H1 (cell line): ENCODE data around the gene LPO. TPM values are rescaled to one million over a fixed set of nuclear protein-coding genes. Genes with fewer than 3 reads are reported as not detected.

Experiments
- CTCF ChIA-PET: fragments of 300-600 bp; sonication (Branson Sonifier 250); formaldehyde crosslinking; loops from one replicate; lab custom pipeline; 2021; ENCODE audit not compliant: partially characterized antibody; lab: Charles Lee
- POLR2A ChIA-PET: fragments of 300-600 bp; sonication (Branson Sonifier 250); formaldehyde crosslinking; loops from one replicate; lab custom pipeline; 2021; ENCODE audit warnings: inconsistent platforms; ENCODE audit not compliant: partially characterized antibody; lab: Charles Lee
- DNase-seq, 2 experiments: peaks; one replicate each; pipeline versions ENCODE4 v3.0.0 to v3.0.0-alpha.2; 2010 to 2022; ENCODE audit warnings: low spot score in 2 of 2, low read depth in 1 of 2, mixed read lengths in 1 of 2
- FAIRE-seq: peaks from 2 replicates; lab custom pipeline; 2011; peaks lifted over from hg19 to GRCh38; lab: Jason Lieb, UNC
- H2AFZ ChIP-seq: 2 replicates; pipeline ENCODE4 v1.8.1; 2012; ENCODE audit warnings: low read length, inconsistent platforms
- H2AK5ac ChIP-seq: 2 replicates; pipeline ENCODE4 v1.6.1; 2013; ENCODE audit warnings: low read depth, low read length
- H2BK120ac ChIP-seq: replicated peaks from 2 replicates; pipeline ENCODE3; 2013; ENCODE audit warnings: low read depth, low read length, inconsistent platforms
- H2BK12ac ChIP-seq: 2 replicates; pipeline ENCODE4 v1.6.1; 2013; ENCODE audit warnings: low read depth, low read length
- H2BK15ac ChIP-seq: 2 replicates; pipeline ENCODE4 v1.6.1; 2013; ENCODE audit warnings: low read length
- H2BK20ac ChIP-seq: 2 replicates; pipeline ENCODE4 v1.6.1; 2013; ENCODE audit warnings: low read length
- H2BK5ac ChIP-seq: 2 replicates; pipeline ENCODE4 v1.6.1; 2013; ENCODE audit warnings: low read depth, low read length
- H3K14ac ChIP-seq: 2 replicates; pipeline ENCODE4 v1.6.1; 2013; ENCODE audit warnings: inconsistent platforms; ENCODE audit not compliant: insufficient read length
- H3K18ac ChIP-seq: 2 replicates; pipeline ENCODE4 v1.6.1; 2013; ENCODE audit warnings: low read length; ENCODE audit errors: extremely low read depth
- H3K23ac ChIP-seq: 2 replicates; pipeline ENCODE4 v1.6.1; 2013; ENCODE audit warnings: inconsistent platforms; ENCODE audit not compliant: insufficient read length
- H3K23me2 ChIP-seq: 2 replicates; pipeline ENCODE4 v1.6.1; 2013; ENCODE audit warnings: low read depth, low read length
- H3K27ac ChIP-seq: 2 replicates; pipeline ENCODE4 v1.6.1; 2011; ENCODE audit warnings: low read depth, low read length, inconsistent platforms
- H3K27me3 ChIP-seq, 4 experiments: replicated peaks in 1 of 4; 1 replicate in 1 of 4; 2 replicates in 3 of 4; pipeline versions ENCODE4 v1.6.1 to v1.8.1; 2011 to 2013; ENCODE audit warnings: low read length in 3 of 4, mild to moderate bottlenecking in 3 of 4, inconsistent platforms in 2 of 4, mixed read lengths in 2 of 4, moderate library complexity in 1 of 4; ENCODE audit not compliant: control insufficient read depth in 3 of 4, insufficient read depth in 3 of 4; ENCODE audit errors: extremely low read depth in 1 of 4
- H3K36me3 ChIP-seq, 4 experiments: 2 replicates each; pipeline versions ENCODE4 v1.6.1 to v1.8.1; 2011 to 2013; ENCODE audit warnings: mild to moderate bottlenecking in 4 of 4, low read length in 3 of 4, moderate library complexity in 2 of 4, control low read depth in 1 of 4, inconsistent platforms in 1 of 4; ENCODE audit not compliant: insufficient read depth in 4 of 4, control insufficient read depth in 2 of 4
- H3K4ac ChIP-seq: replicated peaks from 2 replicates; pipeline ENCODE3; 2013; ENCODE audit warnings: low read length, low read depth, mixed read lengths, inconsistent platforms; ENCODE audit not compliant: insufficient read length
- H3K4me1 ChIP-seq, 4 experiments: replicated peaks in 1 of 4; 1 replicate in 1 of 4; 2 replicates in 3 of 4; pipeline versions ENCODE4 v1.6.1 to v1.8.1; 2011 to 2013; ENCODE audit warnings: low read length in 3 of 4, inconsistent platforms in 2 of 4, mixed read lengths in 1 of 4; ENCODE audit not compliant: insufficient read depth in 4 of 4, control insufficient read depth in 3 of 4
- H3K4me2 ChIP-seq, 2 experiments: 2 replicates each; pipeline versions ENCODE4 v1.6.1 to v1.8.1; 2011 to 2013; ENCODE audit warnings: low read depth in 2 of 2, low read length in 2 of 2, control low read depth in 1 of 2, inconsistent platforms in 1 of 2, mild to moderate bottlenecking in 1 of 2; ENCODE audit not compliant: insufficient read depth in 1 of 2
- H3K4me3 ChIP-seq, 4 experiments: fragments of 200-600, 300-600 bp in 1 of 4; sonication (generic), shearing (Covaris generic), sonication (Bioruptor Twin) in 1 of 4; 2 replicates each; pipeline versions ENCODE4 v1.5.1 to v1.8.1; 2011 to 2016; ENCODE audit warnings: low read length in 4 of 4, low read depth in 3 of 4, control low read depth in 2 of 4, inconsistent platforms in 2 of 4, mild to moderate bottlenecking in 2 of 4, mixed read lengths in 1 of 4, moderate library complexity in 1 of 4; ENCODE audit not compliant: insufficient read depth in 2 of 4; ENCODE audit errors: extremely low read depth in 1 of 4
- H3K56ac ChIP-seq: replicated peaks from 2 replicates; pipeline ENCODE3; 2013; ENCODE audit warnings: low read depth, mild to moderate bottlenecking, mixed read lengths, low read length, inconsistent platforms; ENCODE audit not compliant: insufficient read length
- H3K79me1 ChIP-seq: 2 replicates; pipeline ENCODE4 v1.6.1; 2013; ENCODE audit warnings: low read depth, low read length, control low read depth
- H3K79me2 ChIP-seq, 2 experiments: 2 replicates each; pipeline versions ENCODE4 v1.6.1 to v1.8.1; 2012 to 2013; ENCODE audit warnings: low read length in 2 of 2, mild to moderate bottlenecking in 2 of 2, inconsistent platforms in 1 of 2; ENCODE audit not compliant: insufficient read depth in 2 of 2, control insufficient read depth in 1 of 2
- H3K9ac ChIP-seq, 4 experiments: replicated peaks in 1 of 4; 1 replicate in 1 of 4; 2 replicates in 3 of 4; pipeline versions ENCODE4 v1.6.1 to v1.8.1; 2011 to 2013; ENCODE audit warnings: low read depth in 3 of 4, low read length in 3 of 4, control low read depth in 2 of 4, mild to moderate bottlenecking in 2 of 4, moderate library complexity in 2 of 4, inconsistent platforms in 1 of 4; ENCODE audit errors: extremely low read depth in 1 of 4
- H3K9me3 ChIP-seq, 2 experiments: 2 replicates each; pipeline versions ENCODE4 v1.6.1 to v1.8.1; 2012 to 2013; ENCODE audit warnings: mild to moderate bottlenecking in 2 of 2, moderate library complexity in 2 of 2, control low read depth in 1 of 2, inconsistent platforms in 1 of 2, low read depth in 1 of 2, low read length in 1 of 2, mixed read lengths in 1 of 2; ENCODE audit not compliant: insufficient read depth in 2 of 2
- H4K20me1 ChIP-seq, 2 experiments: replicated peaks in 1 of 2; 2 replicates each; pipeline versions ENCODE3 to v1.8.1; 2011 to 2013; ENCODE audit warnings: inconsistent platforms in 2 of 2, low read length in 2 of 2, mild to moderate bottlenecking in 1 of 2; ENCODE audit not compliant: insufficient read depth in 2 of 2, control insufficient read depth in 1 of 2
- H4K5ac ChIP-seq: 2 replicates; pipeline ENCODE4 v1.6.1; 2013; ENCODE audit warnings: low read length, low read depth, mixed read lengths, inconsistent platforms; ENCODE audit not compliant: insufficient read length
- H4K8ac ChIP-seq: 2 replicates; pipeline ENCODE4 v1.8.0; 2013; ENCODE audit warnings: mild to moderate bottlenecking, moderate library complexity, low read length, inconsistent platforms; ENCODE audit not compliant: insufficient read depth; ENCODE audit errors: extremely low read depth
- H4K91ac ChIP-seq: replicated peaks from 2 replicates; pipeline ENCODE3; 2013; ENCODE audit warnings: low read length, mixed read lengths, inconsistent platforms; ENCODE audit not compliant: insufficient read length
- HDAC6 ChIP-seq: IDR thresholded peaks from one replicate; pipeline ENCODE4 v1.7.1; 2012; ENCODE audit warnings: low read depth, mild to moderate bottlenecking, inconsistent platforms, low read length, moderate library complexity
- MAX ChIP-seq: IDR thresholded peaks from 2 replicates; pipeline ENCODE4 v1.6.1; 2012; ENCODE audit warnings: inconsistent platforms
- ZNF274 ChIP-seq: IDR thresholded peaks from 2 replicates; pipeline ENCODE4 v1.7.0; 2012; ENCODE audit warnings: low read length, borderline replicate concordance; ENCODE audit errors: extremely low read depth
- WGBS, 2 experiments: shearing (Covaris generic) in 1 of 2; methylation state at CpG; one replicate each; pipeline versions ENCODE4 v1.1.6 to v1.1.7; 2013 to 2015; ENCODE audit warnings: low lambda C conversion rate in 2 of 2, mixed read lengths in 2 of 2, inconsistent platforms in 1 of 2, low coverage in 1 of 2, missing lambda C conversion rate in 1 of 2; ENCODE audit not compliant: insufficient replicate concordance in 2 of 2, insufficient coverage in 1 of 2, insufficient read length in 1 of 2; ENCODE audit errors: extremely low coverage in 1 of 2, missing lambda C conversion rate in 1 of 2; 5-methylcytosine and 5-hydroxymethylcytosine counted together
- polyA plus RNA-seq, 7 experiments: library from polyadenylated mRNA; depleted of rRNA in 3 of 7; stranded (reverse) in 5 of 7; unstranded in 2 of 7; fragments of >200 nt in 5 of 7; fragments of 200-250 nt in 2 of 7; gene quantifications; 1 replicate in 5 of 7; 2 replicates in 1 of 7; 4 replicates in 1 of 7; pipeline versions ENCODE4 v1.2.1 to v1.2.3, GENCODE V29; 2011 to 2013; ENCODE audit warnings: missing spikeins in 2 of 7, mixed read lengths in 2 of 7
- total RNA-seq: library from RNA; stranded (reverse); fragmentation: NEBNext Ultra II Directional; extraction: Animal tissue kit (Norgen Biotek cat#: 25700); gene quantifications from 2 replicates; pipeline ENCODE4 v1.2.1, GENCODE V29; 2021
- TF ChIP-seq, protein P1 (sequence below): IDR thresholded peaks from 2 replicates; pipeline ENCODE4 v1.6.1; 2012; ENCODE audit warnings: inconsistent platforms

The LPO gene
- total and polyA plus RNA-seq, 2 of the 8 experiments (the other 6 are each of a cell fraction or from before 2014, with no cell fraction given), result 0.38 to 0.52 TPM

DNA sequence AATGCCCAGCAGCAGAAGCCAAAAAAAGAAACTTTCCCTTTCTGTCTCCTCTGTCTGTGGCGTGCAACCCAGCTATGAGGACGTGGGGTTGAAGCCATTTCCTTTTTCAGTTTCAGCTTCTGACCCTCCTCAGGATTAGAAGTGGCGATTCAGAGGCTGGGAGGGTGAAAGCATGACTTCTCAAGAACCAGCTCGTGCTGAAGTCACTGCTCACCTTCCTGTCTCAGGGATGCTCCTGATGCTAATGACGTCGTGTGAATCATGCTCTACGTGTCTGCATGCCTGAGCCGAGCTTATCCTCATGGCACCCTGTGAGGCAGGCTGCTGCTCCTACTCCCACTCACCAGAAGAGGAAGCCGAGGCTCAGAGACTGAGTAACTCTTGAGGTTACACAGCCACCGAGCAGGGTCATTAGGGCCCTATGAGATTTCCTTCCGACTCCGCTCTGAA, 5.7 kb upstream of the LPO start:
- H3K23ac ChIP-seq, result no peak overlapping the region
- no peak overlapping the region for H3K56ac ChIP-seq
- peaks cover 0 to 10% (median 5%) of the 10 kb centered on the region in 4 experiments; a peak in 5 of 7 replicates for H3K27me3 ChIP-seq
- H3K27ac ChIP-seq, result no peak overlapping the region
- H4K5ac ChIP-seq, result no peak overlapping the region
- no peak overlapping the region for H3K9ac ChIP-seq
- no peak overlapping the region for H2BK120ac ChIP-seq
- no peak overlapping the region for H3K4me2 ChIP-seq
- H3K4ac ChIP-seq, result no peak overlapping the region
- H3K79me2 ChIP-seq, result no peaks in the 10 kb centered on the region
- no peak for FAIRE-seq
- no peak overlapping the region for H3K14ac ChIP-seq
- CTCF ChIA-PET, result interaction anchor here (0.6 to 1.5 kb wide), 8 partner anchors 16 to 76 kb away, joined by 3 to 5 read pairs (median 4); no protein-coding TSS in a partner anchor
- no peak overlapping the region for H2BK12ac ChIP-seq
- H4K20me1 ChIP-seq, result no peaks in the 10 kb centered on the region
- H2BK5ac ChIP-seq, result no peak overlapping the region
- H2AFZ ChIP-seq, result peak overlapping the region; percentile 77; the same call in 1 of the 2 replicates
- peaks cover 0 to 4% (median 0%) of the 10 kb centered on the region in 4 experiments; a peak in 4 of 7 replicates for H3K4me1 ChIP-seq
- H2BK20ac ChIP-seq, result no peak overlapping the region
- no peaks in the 10 kb centered on the region for H3K79me1 ChIP-seq
- H3K4me3 ChIP-seq, result no peak overlapping the region
- no peak overlapping the region for H4K8ac ChIP-seq
- 84% methylated on average over 12 of the region's 12 CpGs; no CpG with 5 or more reads in 1 of the 2 experiments for WGBS, 2 experiments
- TF ChIP-seq, protein P1, sequence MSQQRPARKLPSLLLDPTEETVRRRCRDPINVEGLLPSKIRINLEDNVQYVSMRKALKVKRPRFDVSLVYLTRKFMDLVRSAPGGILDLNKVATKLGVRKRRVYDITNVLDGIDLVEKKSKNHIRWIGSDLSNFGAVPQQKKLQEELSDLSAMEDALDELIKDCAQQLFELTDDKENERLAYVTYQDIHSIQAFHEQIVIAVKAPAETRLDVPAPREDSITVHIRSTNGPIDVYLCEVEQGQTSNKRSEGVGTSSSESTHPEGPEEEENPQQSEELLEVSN, result 0 out of 2 replicates have a peak, but pooled peaks have one; percentile 40
- peak; percentile 65 for TF ChIP-seq MAX
- TF ChIP-seq HDAC6, result no peak
- TF ChIP-seq ZNF274, result no peak
- TF ChIP-seq, all 59 proteins: peak for 2
- POLR2A ChIA-PET, result interaction anchor here (1.0 to 1.5 kb wide), 2 partner anchors 9 to 14 kb away, joined by 3 to 4 read pairs; no protein-coding TSS in a partner anchor
- H2BK15ac ChIP-seq, result no peak overlapping the region
- H2AK5ac ChIP-seq, result no peak overlapping the region
- no peaks in the 10 kb centered on the region for H3K9me3 ChIP-seq
- H3K36me3 ChIP-seq, result no peaks in the 10 kb centered on the region
- H4K91ac ChIP-seq, result no peak overlapping the region
- no peak for DNase-seq
- no peak overlapping the region for H3K18ac ChIP-seq
- H3K23me2 ChIP-seq, result no peaks in the 10 kb centered on the region
